Fibroblast of villous mesenchyme (primary cell): ENCODE measurements around the gene SIDT2. TPM values are rescaled to one million over a fixed set of nuclear protein-coding genes. Genes with fewer than 3 reads are reported as not detected.

Source experiments
- DNase-seq: peaks from one replicate; pipeline ENCODE4 v3.0.0-alpha.2; 2010; ENCODE audit warnings: low read depth
- H3K4me3 ChIP-seq: 2 replicates; pipeline ENCODE4 v1.5.1; 2011; ENCODE audit warnings: low read depth, mild to moderate bottlenecking, low read length
- total RNA-seq: library from RNA; depleted of rRNA; stranded (reverse); fragments of >200 nt; gene quantifications from 2 replicates; pipeline ENCODE4 v1.2.3, GENCODE V29; 2012
- TF ChIP-seq, protein P1 (sequence below): IDR thresholded peaks from 2 replicates; pipeline ENCODE4 v1.5.1; 2012; ENCODE audit warnings: low read depth, mild to moderate bottlenecking, low read length; ENCODE audit not compliant: insufficient read depth

The SIDT2 gene
- total RNA-seq, 1 donor = 24.2 TPM

DNA sequence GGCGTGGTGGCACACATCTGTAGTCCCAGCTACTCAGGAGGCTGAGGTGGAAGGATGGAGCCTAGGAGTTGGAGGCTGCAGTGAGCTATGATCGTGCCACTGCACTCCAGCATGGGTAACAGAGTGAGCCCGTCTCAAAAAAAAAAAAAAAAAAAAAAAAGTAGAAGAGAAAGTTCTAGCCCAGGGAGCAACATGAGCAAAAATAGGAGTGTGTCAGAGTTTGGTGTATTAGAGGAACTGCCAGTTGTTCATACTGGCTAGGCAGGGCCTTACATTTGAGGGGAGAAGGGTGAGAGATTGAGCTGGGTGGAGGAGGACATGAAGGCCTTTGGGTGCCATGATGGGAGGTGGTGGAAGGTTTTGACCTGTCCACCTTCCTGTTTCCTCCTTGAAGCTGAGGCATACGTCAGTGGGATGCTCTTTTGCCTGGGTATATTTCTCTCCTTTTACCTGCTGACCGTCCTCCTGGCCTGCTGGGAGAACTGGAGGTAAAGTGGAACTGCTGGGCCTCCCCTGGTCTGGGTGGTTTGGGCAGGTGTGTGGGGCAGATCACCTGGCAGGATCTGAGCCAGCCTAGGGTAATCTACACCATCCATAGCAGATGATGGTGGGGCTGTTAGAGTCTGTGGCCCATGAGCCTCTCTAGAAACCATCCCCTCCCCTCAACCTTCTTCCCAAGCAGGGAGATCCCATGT lies 7.3 kb downstream of the SIDT2 start:
- TF ChIP-seq, protein P1, sequence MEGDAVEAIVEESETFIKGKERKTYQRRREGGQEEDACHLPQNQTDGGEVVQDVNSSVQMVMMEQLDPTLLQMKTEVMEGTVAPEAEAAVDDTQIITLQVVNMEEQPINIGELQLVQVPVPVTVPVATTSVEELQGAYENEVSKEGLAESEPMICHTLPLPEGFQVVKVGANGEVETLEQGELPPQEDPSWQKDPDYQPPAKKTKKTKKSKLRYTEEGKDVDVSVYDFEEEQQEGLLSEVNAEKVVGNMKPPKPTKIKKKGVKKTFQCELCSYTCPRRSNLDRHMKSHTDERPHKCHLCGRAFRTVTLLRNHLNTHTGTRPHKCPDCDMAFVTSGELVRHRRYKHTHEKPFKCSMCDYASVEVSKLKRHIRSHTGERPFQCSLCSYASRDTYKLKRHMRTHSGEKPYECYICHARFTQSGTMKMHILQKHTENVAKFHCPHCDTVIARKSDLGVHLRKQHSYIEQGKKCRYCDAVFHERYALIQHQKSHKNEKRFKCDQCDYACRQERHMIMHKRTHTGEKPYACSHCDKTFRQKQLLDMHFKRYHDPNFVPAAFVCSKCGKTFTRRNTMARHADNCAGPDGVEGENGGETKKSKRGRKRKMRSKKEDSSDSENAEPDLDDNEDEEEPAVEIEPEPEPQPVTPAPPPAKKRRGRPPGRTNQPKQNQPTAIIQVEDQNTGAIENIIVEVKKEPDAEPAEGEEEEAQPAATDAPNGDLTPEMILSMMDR = no peak
- DNase-seq = no peak

DNA sequence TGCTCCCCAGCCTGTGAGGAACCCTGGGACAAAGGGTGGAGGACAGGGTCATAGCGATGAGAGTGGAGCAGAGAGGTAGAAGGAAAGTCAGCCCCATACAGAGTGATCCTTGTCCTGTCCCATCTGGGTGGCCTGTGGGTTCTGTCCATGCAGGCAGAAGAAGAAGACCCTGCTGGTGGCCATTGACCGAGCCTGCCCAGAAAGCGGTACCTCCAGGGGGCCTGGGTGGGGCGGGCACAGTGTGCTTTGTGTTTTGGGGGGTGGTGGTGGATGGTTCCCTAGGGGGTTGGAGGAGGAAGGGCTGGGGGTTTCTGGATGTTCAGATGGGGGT lies 7.9 kb downstream of the SIDT2 start:
- H3K4me3 ChIP-seq = no peak overlapping the region
- TF ChIP-seq, protein P1 = no peak
- no peak for DNase-seq

More for the DNA sequence above, 7.3 kb downstream of the SIDT2 start:
- no peak overlapping the region for H3K4me3 ChIP-seq

DNA sequence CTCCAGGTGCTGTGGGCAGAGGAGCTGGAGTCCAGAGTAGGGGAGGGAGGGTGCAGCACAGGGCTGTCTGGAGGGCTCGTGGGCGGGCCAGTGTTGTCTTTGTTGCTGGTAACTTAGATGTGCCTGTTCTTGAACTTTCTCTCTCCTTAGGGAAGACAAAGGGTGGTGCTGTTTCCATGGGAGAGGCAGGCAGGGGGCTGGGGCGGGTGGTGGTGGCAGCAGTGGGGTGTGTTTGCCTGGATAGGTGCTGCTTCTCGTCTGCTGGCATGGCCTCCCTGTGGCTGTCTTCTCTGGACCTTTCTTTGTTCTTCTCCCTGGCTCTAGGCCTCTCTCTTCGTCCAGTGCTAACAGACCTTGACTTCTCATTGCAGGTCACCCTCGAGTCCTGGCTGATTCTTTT lies 8.5 kb downstream of the SIDT2 start:
- no peak for DNase-seq

DNA sequence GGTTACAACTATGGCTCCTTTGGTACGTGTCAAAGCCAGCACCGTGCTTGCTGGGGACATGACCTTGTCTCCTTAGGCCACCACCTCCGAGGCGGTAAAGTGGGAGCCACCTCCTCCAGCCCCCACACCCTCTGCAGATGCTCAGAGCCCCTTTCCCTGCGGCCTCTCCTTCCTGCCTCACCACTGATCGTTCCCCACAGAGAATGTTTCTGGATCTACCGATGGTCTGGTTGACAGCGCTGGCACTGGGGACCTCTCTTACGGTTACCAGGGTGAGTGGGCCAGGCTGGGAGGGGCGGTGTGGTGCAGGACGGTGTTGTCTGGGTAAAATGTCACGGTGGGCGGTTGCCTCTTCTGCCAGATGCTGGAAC lies 8.9 kb downstream of the SIDT2 start:
- H3K4me3 ChIP-seq = no peak overlapping the region
- TF ChIP-seq, protein P1 = no peak
- DNase-seq = no peak

More for the DNA sequence above, 8.5 kb downstream of the SIDT2 start:
- TF ChIP-seq, protein P1 = no peak
- H3K4me3 ChIP-seq = no peak overlapping the region

DNA sequence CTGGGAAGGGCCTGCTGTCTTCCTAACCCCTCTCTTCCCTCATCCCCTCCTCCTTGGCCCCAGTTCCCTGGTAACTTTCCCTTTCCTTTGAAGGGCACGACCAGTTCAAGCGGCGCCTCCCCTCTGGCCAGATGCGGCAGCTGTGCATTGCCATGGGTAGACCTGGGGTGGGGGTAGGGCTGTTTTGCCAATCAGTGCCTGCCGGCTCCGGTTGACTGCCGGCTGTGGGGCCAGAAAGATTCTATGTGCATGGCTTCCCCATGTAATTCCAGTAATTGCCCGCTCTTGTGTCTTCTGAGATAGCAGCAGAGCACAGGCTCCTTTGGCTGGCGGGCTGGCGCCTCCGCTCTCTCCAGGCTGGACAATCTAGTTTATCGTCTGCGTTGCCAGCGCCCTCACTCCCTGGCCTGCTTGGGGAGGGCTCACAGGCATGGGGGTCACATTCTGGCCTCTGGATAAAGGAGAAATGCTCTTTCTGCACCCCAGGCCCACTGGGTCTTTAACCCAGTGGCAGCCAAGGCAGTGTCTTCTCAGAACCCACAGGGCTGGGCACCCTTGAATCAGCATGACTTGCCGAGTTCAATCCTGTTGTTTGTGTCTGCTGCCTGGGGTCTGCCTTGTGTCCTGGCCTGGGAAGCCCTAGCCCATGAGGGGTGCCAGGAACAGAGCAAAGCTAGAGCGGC lies 9.4 kb downstream of the SIDT2 start:
- DNase-seq = no peak
- TF ChIP-seq, protein P1 = no peak

DNA sequence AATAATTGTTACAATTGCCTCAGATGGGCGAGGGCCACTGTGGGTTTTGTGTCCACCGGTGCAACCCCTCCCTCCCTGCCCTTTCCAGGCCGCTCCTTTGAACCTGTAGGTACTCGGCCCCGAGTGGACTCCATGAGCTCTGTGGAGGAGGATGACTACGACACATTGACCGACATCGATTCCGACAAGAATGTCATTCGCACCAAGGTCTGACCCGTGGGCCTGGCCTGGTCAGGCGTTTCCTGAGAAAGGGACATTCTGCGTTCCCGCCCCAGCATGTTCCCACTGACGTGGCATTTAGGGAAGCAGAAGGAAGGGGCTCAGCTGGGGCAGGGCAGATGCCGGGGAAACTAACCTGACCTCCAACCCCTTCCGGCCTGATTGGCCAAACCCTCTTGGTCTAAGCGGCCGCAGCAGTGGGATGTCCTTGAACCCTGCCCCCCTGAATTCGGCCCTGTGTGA lies 10.1 kb downstream of the SIDT2 start:
- TF ChIP-seq, protein P1 = no peak
- no peak overlapping the region for H3K4me3 ChIP-seq
- no peak for DNase-seq

More for the DNA sequence above, 9.4 kb downstream of the SIDT2 start:
- no peak overlapping the region for H3K4me3 ChIP-seq
